ENCODE data around the gene NFATC1. TPM values are rescaled to one million over a fixed set of nuclear protein-coding genes. Genes with fewer than 3 reads are reported as not detected.

Gene NFATC1
- total and polyA plus RNA-seq, 3 experiments from 2014 or later: 36.7 to 46.7 (median 45.9) TPM

GRCh38 chr18:79425569-79425886 is 29.8 kb downstream of the NFATC1 start:
- Histone ChIP-seq H3K9me3 (ENCODE audit: low read length) (no peaks in the 10 kb centered on the region), H3K27ac (ENCODE audit: low read depth, low read length) (no peak overlapping the region), H3K27me3 (ENCODE audit: insufficient read depth, low read length, poor library complexity, severe bottlenecking) (no peaks in the 10 kb centered on the region), H3K4me3 (ENCODE audit: low read length) (no peak overlapping the region), H3K36me3 (ENCODE audit: insufficient read depth, low read length) (peaks cover 3% of the 10 kb centered on the region), H3K4me1 (ENCODE audit: insufficient read depth, low read length) (no peaks in the 10 kb centered on the region)
- peaks cover 0 to 53% (median 9%) of the 10 kb centered on the region in 3 donors for H3K36me3 Mint-ChIP-seq
- no peaks in the 10 kb centered on the region for H3K27me3 Mint-ChIP-seq
- H3K9me3 Mint-ChIP-seq: no peaks in the 10 kb centered on the region
- H3K4me1 Mint-ChIP-seq: peaks cover 23 to 51% (median 29%) of the 10 kb centered on the region in 3 donors
- CTCF ChIA-PET: no interaction called here
- POLR2A ChIA-PET: no interaction called here
- H3K4me3 Mint-ChIP-seq: no peak overlapping the region
- peak overlapping the region in 4 of 8 donors; percentile 32 to 94 (median 58) for H3K27ac Mint-ChIP-seq
- DNase-seq: no peak

GRCh38 chr18:79426376-79427300 is 30.9 kb downstream of the NFATC1 start:
- H3K9me3 ChIP-seq (ENCODE audit: low read length): no peaks in the 10 kb centered on the region
- DNase-seq: no peak
- CTCF ChIA-PET: interaction anchor here (1.3 kb wide), 1 partner anchor 46 kb away, joined by 3 read pairs; no protein-coding TSS in a partner anchor
- POLR2A ChIA-PET: no interaction called here
- Mint-ChIP-seq H3K4me3 (no peak overlapping the region), H3K27ac (no peak overlapping the region), H3K27me3 (no peaks in the 10 kb centered on the region), H3K9me3 (no peaks in the 10 kb centered on the region), H3K4me1 (peaks cover 26 to 46% (median 27%) of the 10 kb centered on the region in 3 donors), H3K36me3 (peaks cover 0 to 49% (median 8%) of the 10 kb centered on the region in 3 donors)
- no peaks in the 10 kb centered on the region for H3K4me1 ChIP-seq (ENCODE audit: insufficient read depth, low read length)
- H3K36me3 ChIP-seq (ENCODE audit: insufficient read depth, low read length): peaks cover 3% of the 10 kb centered on the region
- H3K27ac ChIP-seq (ENCODE audit: low read depth, low read length): no peak overlapping the region
- no peaks in the 10 kb centered on the region for H3K27me3 ChIP-seq (ENCODE audit: insufficient read depth, low read length, poor library complexity, severe bottlenecking)
- no peak overlapping the region for H3K4me3 ChIP-seq (ENCODE audit: low read length)

- Mint-ChIP-seq H3K4me3 (no peak overlapping the region), H3K4me1 (peaks cover 23 to 39% (median 26%) of the 10 kb centered on the region in 3 donors), H3K9me3 (no peaks in the 10 kb centered on the region), H3K36me3 (peaks cover 0 to 47% (median 8%) of the 10 kb centered on the region in 3 donors), H3K27ac (no peak overlapping the region), H3K27me3 (no peaks in the 10 kb centered on the region)
- no peak for DNase-seq
- H3K27me3 ChIP-seq (ENCODE audit: insufficient read depth, low read length, poor library complexity, severe bottlenecking): no peaks in the 10 kb centered on the region
- no peaks in the 10 kb centered on the region for H3K36me3 ChIP-seq (ENCODE audit: insufficient read depth, low read length)
- H3K4me1 ChIP-seq (ENCODE audit: insufficient read depth, low read length): no peaks in the 10 kb centered on the region
- POLR2A ChIA-PET: no interaction called here
- H3K4me3 ChIP-seq (ENCODE audit: low read length): no peak overlapping the region
- H3K9me3 ChIP-seq (ENCODE audit: low read length): no peaks in the 10 kb centered on the region
- no peak overlapping the region for H3K27ac ChIP-seq (ENCODE audit: low read depth, low read length)
- CTCF ChIA-PET: interaction anchor here (0.6 to 1.3 kb wide), 2 partner anchors 47 to 87 kb away, joined by 3 read pairs; no protein-coding TSS in a partner anchor
Observed at GRCh38 chr18:79427368-79428225, 31.9 kb downstream of the NFATC1 start.

DNA sequence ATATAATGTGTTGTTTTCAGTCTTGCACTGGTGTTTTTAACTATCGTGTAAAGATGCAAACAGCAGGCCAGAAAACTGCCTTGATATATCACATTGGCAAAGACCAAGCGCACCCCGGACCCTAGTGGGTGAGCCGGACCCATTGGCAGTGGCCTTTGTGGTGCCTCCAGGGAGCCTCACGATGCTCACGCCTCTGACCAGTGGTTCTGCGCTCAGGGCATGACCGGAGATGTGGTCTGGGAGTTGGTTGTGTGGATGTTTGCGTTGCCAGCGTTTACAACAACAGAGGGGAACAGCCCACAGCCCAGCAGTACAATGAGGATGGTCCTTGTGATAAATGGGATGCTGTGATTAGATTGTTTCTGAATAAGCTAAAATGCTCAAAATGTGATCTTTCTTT is 32.6 kb downstream of the NFATC1 start:
- Mint-ChIP-seq H3K4me3 (no peak overlapping the region), H3K36me3 (peaks cover 0 to 54% (median 8%) of the 10 kb centered on the region in 3 donors), H3K4me1 (peaks cover 25 to 44% (median 26%) of the 10 kb centered on the region in 3 donors), H3K9me3 (no peaks in the 10 kb centered on the region), H3K27me3 (no peaks in the 10 kb centered on the region), H3K27ac (peak overlapping the region in 5 of 8 donors; percentile 26 to 79 (median 47))
- no peaks in the 10 kb centered on the region for H3K36me3 ChIP-seq (ENCODE audit: insufficient read depth, low read length)
- H3K27ac ChIP-seq (ENCODE audit: low read depth, low read length): no peak overlapping the region
- POLR2A ChIA-PET: interaction anchor here (0.7 kb wide), 1 partner anchor 23 kb away, joined by 5 read pairs; no protein-coding TSS in a partner anchor
- CTCF ChIA-PET: no interaction called here
- no peak overlapping the region for H3K4me3 ChIP-seq (ENCODE audit: low read length)
- H3K27me3 ChIP-seq (ENCODE audit: insufficient read depth, low read length, poor library complexity, severe bottlenecking): no peaks in the 10 kb centered on the region
- no peaks in the 10 kb centered on the region for H3K9me3 ChIP-seq (ENCODE audit: low read length)
- no peaks in the 10 kb centered on the region for H3K4me1 ChIP-seq (ENCODE audit: insufficient read depth, low read length)
- DNase-seq: no peak

GRCh38 chr18:79429381-79429780 is 33.7 kb downstream of the NFATC1 start:
- Mint-ChIP-seq H3K36me3 (peaks cover 0 to 61% (median 7%) of the 10 kb centered on the region in 3 donors), H3K27ac (no peak overlapping the region), H3K4me1 (peaks cover 23 to 42% (median 24%) of the 10 kb centered on the region in 3 donors), H3K27me3 (no peaks in the 10 kb centered on the region), H3K9me3 (no peaks in the 10 kb centered on the region), H3K4me3 (peak overlapping the region in 1 of 7 donors; percentile 18)
- Histone ChIP-seq H3K9me3 (ENCODE audit: low read length) (no peaks in the 10 kb centered on the region), H3K36me3 (ENCODE audit: insufficient read depth, low read length) (no peaks in the 10 kb centered on the region), H3K27ac (ENCODE audit: low read depth, low read length) (no peak overlapping the region), H3K27me3 (ENCODE audit: insufficient read depth, low read length, poor library complexity, severe bottlenecking) (no peaks in the 10 kb centered on the region), H3K4me1 (ENCODE audit: insufficient read depth, low read length) (no peaks in the 10 kb centered on the region), H3K4me3 (ENCODE audit: low read length) (no peak overlapping the region)
- DNase-seq: no peak
- ChIA-PET CTCF (no interaction called here), POLR2A (no interaction called here)

DNA sequence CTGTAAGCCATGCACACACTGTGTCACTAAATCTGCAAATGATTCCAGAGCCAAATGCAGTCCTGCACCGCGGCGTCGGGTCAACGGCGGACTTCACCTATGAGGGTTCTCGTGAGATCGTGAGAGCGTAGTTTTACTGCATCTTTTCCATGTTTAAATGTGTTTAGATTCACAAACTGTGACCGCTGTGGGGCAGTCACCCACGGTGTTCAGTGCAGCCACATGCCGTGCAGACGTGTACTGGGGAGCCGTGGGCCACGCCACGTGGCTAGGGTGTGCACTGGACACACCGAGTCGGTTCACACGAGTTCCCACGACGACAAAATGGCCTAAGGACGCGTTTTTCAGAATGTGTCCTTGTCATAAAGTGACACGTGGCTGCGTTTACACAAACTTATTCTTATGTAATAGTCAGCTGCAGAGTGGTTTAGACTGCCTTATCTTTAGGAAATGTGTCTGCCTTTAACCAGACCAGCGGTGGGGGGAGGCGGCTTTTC is 34.1 kb downstream of the NFATC1 start:
- Histone ChIP-seq H3K27ac (ENCODE audit: low read depth, low read length) (no peak overlapping the region), H3K36me3 (ENCODE audit: insufficient read depth, low read length) (no peaks in the 10 kb centered on the region)

GRCh38 chr18:79432376-79433120 is 36.8 kb downstream of the NFATC1 start:
- Mint-ChIP-seq H3K4me1 (peaks cover 23 to 47% (median 26%) of the 10 kb centered on the region in 3 donors), H3K27ac (peak overlapping the region in 1 of 8 donors; percentile 75), H3K9me3 (no peaks in the 10 kb centered on the region), H3K4me3 (no peak overlapping the region), H3K36me3 (peaks cover 0 to 60% (median 0%) of the 10 kb centered on the region in 3 donors), H3K27me3 (no peaks in the 10 kb centered on the region)
- no peak for DNase-seq
- Histone ChIP-seq H3K4me3 (ENCODE audit: low read length) (no peak overlapping the region), H3K4me1 (ENCODE audit: insufficient read depth, low read length) (no peaks in the 10 kb centered on the region), H3K27ac (ENCODE audit: low read depth, low read length) (no peak overlapping the region), H3K27me3 (ENCODE audit: insufficient read depth, low read length, poor library complexity, severe bottlenecking) (no peaks in the 10 kb centered on the region), H3K36me3 (ENCODE audit: insufficient read depth, low read length) (no peaks in the 10 kb centered on the region), H3K9me3 (ENCODE audit: low read length) (no peaks in the 10 kb centered on the region)
- CTCF ChIA-PET: interaction anchor here (1.4 kb wide), 1 partner anchor 36 kb away, joined by 3 read pairs; no protein-coding TSS in a partner anchor
- POLR2A ChIA-PET: no interaction called here

More for the DNA sequence above, 34.1 kb downstream of the NFATC1 start:
- ChIA-PET POLR2A (no interaction called here), CTCF (no interaction called here)
- peaks cover 0 to 60% (median 3%) of the 10 kb centered on the region in 3 donors for H3K36me3 Mint-ChIP-seq
- no peaks in the 10 kb centered on the region for H3K27me3 Mint-ChIP-seq
- no peaks in the 10 kb centered on the region for H3K9me3 Mint-ChIP-seq
- no peaks in the 10 kb centered on the region for H3K4me1 ChIP-seq (ENCODE audit: insufficient read depth, low read length)
- DNase-seq: no peak
- no peak overlapping the region for H3K4me3 Mint-ChIP-seq
- no peak overlapping the region for H3K4me3 ChIP-seq (ENCODE audit: low read length)
- peaks cover 23 to 42% (median 23%) of the 10 kb centered on the region in 3 donors for H3K4me1 Mint-ChIP-seq
- no peak overlapping the region for H3K27ac Mint-ChIP-seq
- H3K9me3 ChIP-seq (ENCODE audit: low read length): no peaks in the 10 kb centered on the region
- H3K27me3 ChIP-seq (ENCODE audit: insufficient read depth, low read length, poor library complexity, severe bottlenecking): no peaks in the 10 kb centered on the region

Data from CD8-positive, alpha-beta memory T cell (primary cell).